Heart left ventricle (tissue), 13 donors: ENCODE measurements around the gene NKX3-2.

ENCODE experiments used
- POLR2A ChIP-seq, 2 donors: fragments of 450-650 bp; IDR thresholded peaks; one replicate each; pipeline ENCODE4 v1.6.1; 2017; ENCODE audit warnings: antibody characterized with exemption in 2 of 2, mild to moderate bottlenecking in 2 of 2, moderate library complexity in 2 of 2
- TF ChIP-seq, protein P1 (sequence below), 12 donors: fragments of 200-600 bp; sonication (generic) in 4 of 12; IDR thresholded peaks; one replicate each; pipeline versions ENCODE4 v1.5.0 to v1.8.0; 2018 to 2022; ENCODE audit warnings: antibody characterized with exemption in 12 of 12, mild to moderate bottlenecking in 5 of 12
- donor health status: ischemic (EF 13 %, LVEDD 7.1; RV severe dilation, severe dysfunction).
- donor health status: DM: no; HTN: yes; CAD: no.
- donor health status: DM: no; HTN: no; CAD: no.
- donor health status: ischemic (EF 25% LVEDD 6.9; RV normal size, moderate dysfunction).
- donor health status: ischemic (EF 25% LVEDD 5.7; RV mildly dilated, moderate dysfunction).
- donor health status: ischemic (EF 35%, LVEDD 5.7; RV mildly dilated, moderate dysfunction).
- donor health status: nonischemic (EF 11% LVEDD 7.7; RV severe dilation, severe dysfunction).
- donor health status: DM: yes; HTN: yes; CAD: no.
- donor health status: PGD.
- donor health status: ischemic (EF 29% LVEDD 5.4; RV normal size, mild dysfunction).
- donor health status: nonischemic (EF 23%, LVEDD 6.1; RV moderate dilation, normal function).

DNA sequence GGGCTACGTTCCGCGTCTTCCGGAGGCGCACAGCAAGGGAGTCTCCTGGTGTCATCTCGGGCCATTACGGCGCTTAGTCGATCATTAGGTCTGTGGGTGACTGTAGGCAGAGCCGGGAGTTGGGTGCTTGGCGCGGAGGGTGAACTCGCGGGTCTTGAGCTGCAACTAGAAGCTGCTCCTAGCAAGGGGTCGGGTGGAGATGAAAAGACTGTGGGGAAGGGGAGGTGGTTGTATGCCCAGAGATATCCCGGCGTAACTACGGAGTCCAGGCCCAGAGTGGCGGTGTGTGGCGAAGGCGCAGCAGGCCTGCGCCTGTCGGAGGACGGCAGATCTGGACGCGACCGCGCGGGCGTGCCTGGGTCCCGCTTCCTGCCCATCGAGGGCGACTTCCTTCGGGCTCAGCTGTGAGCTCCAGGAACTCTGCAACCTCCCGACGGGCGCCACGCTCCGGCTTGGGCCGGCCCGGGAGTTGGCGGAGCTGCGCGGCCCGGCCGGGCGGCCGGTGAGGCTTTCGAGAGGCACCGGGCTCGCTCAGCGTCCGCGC lies 2.7 kb upstream of the NKX3-2 start:
- TF ChIP-seq, protein P1, sequence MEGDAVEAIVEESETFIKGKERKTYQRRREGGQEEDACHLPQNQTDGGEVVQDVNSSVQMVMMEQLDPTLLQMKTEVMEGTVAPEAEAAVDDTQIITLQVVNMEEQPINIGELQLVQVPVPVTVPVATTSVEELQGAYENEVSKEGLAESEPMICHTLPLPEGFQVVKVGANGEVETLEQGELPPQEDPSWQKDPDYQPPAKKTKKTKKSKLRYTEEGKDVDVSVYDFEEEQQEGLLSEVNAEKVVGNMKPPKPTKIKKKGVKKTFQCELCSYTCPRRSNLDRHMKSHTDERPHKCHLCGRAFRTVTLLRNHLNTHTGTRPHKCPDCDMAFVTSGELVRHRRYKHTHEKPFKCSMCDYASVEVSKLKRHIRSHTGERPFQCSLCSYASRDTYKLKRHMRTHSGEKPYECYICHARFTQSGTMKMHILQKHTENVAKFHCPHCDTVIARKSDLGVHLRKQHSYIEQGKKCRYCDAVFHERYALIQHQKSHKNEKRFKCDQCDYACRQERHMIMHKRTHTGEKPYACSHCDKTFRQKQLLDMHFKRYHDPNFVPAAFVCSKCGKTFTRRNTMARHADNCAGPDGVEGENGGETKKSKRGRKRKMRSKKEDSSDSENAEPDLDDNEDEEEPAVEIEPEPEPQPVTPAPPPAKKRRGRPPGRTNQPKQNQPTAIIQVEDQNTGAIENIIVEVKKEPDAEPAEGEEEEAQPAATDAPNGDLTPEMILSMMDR (IDR thresholded peaks at IDR 0.05): no peak
- no peak for TF ChIP-seq POLR2A (IDR thresholded peaks at IDR 0.05)
